Measurements from ENCODE around the gene RPP14. TPM values are rescaled to one million over a fixed set of nuclear protein-coding genes. Genes with fewer than 3 reads are reported as not detected.

The RPP14 gene
- total and polyA plus RNA-seq, 2 experiments from 2014 or later = 11.7 to 18.6 TPM

DNA sequence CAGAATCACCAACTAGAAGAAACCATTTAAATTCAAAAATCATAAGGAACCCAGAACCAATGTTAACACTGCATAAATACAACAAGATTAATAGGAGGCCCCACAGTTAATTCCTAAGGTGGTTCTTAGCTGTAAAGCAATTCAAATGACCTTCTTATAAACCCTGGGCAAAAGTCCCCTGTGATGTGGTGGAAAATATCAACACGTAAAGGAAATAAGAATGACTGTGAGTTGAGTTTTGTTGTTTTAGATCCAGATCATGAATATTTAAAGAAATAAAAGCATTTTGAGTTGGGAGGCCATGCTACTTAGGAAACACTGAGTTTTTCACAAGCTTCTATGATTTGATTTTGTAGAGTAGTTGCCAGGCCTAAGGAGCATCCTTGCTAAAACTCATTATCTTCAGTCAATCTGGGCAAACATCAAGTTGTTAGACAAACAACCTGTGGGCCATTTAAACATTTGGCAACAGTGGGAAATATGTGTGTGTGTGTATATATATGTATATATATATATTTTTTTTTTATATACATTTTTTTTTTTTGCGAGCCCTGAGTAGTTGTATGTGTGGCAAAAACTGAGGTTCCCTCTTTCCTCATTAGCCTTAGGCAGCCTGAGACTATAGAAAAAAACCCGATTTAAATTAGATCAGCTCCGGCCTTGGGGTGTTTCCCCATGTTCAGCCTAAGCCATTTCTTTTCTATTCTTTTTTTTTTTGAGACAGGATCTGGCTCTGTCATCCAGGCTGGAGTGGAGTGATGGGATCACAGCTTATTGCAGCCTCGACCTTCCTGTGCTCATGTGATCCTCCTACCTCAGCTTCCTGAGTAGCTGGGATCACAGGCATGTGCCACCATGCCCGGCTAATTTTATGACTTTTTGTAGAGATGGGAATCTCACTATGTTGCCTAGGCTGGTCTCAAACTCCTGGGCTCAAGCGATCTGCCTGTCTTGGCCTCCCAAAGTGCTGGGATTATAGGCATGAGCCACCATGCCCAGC, 18.6 kb downstream of the RPP14 start:
- no peaks in the 10 kb centered on the region for H3K36me3 ChIP-seq (ENCODE audit: insufficient read depth)
- H3K9me2 ChIP-seq (ENCODE audit: insufficient read depth) = no peaks in the 10 kb centered on the region
- no peaks in the 10 kb centered on the region for H3K9me3 Mint-ChIP-seq
- TF ChIP-seq, protein P1, sequence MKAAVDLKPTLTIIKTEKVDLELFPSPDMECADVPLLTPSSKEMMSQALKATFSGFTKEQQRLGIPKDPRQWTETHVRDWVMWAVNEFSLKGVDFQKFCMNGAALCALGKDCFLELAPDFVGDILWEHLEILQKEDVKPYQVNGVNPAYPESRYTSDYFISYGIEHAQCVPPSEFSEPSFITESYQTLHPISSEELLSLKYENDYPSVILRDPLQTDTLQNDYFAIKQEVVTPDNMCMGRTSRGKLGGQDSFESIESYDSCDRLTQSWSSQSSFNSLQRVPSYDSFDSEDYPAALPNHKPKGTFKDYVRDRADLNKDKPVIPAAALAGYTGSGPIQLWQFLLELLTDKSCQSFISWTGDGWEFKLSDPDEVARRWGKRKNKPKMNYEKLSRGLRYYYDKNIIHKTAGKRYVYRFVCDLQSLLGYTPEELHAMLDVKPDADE (IDR thresholded peaks at IDR 0.05) = no peak
- no peak for TF ChIP-seq NANOG (IDR thresholded peaks at IDR 0.05; ENCODE audit: borderline replicate concordance)
- TF ChIP-seq EZH2phosphoT487 (IDR thresholded peaks at IDR 0.05; ENCODE audit: unreplicated experiment) = no peak
- no peak for TF ChIP-seq JUNB (IDR thresholded peaks at IDR 0.05; ENCODE audit: unreplicated experiment)
- no peak overlapping the region for H3K4me2 ChIP-seq
- H3F3A ChIP-seq (replicated peaks; ENCODE audit: low read depth) = 0 out of 2 replicates have a peak, but pooled peaks cover 5% of the 10 kb centered on the region
- H3K4me1 ChIP-seq (ENCODE audit: insufficient read depth) = peaks cover 24% of the 10 kb centered on the region
- no peak overlapping the region for H3K4me3 ChIP-seq
- peak overlapping the region; percentile 40; the same call in 1 of the 2 replicates for H3K27ac ChIP-seq (ENCODE audit: low read depth)
- no peak overlapping the region for H3K4me3 Mint-ChIP-seq
- no peaks in the 10 kb centered on the region for H3K79me2 ChIP-seq (replicated peaks; ENCODE audit: insufficient read depth)
- H3K27me3 ChIP-seq (ENCODE audit: insufficient read depth) = no peaks in the 10 kb centered on the region
- peaks cover 6% of the 10 kb centered on the region; the same call in 2 of the 3 replicates for H3K36me3 Mint-ChIP-seq (ENCODE audit: low read depth)
- H3K27ac Mint-ChIP-seq = no peak overlapping the region; the same call in 1 of the 2 replicates
- no peak for DNase-seq (ENCODE audit: low spot score)
- peaks cover 30% of the 10 kb centered on the region for H3K4me1 Mint-ChIP-seq
- H2AFZ ChIP-seq = no peak overlapping the region
- peaks cover 11% of the 10 kb centered on the region for H3K27me3 Mint-ChIP-seq (ENCODE audit: insufficient read depth, low read depth, poor library complexity)
- no peaks in the 10 kb centered on the region; the same call in 1 of the 2 replicates for H4K20me1 ChIP-seq (replicated peaks; ENCODE audit: insufficient read depth)
- ATAC-seq = no peak

DNA sequence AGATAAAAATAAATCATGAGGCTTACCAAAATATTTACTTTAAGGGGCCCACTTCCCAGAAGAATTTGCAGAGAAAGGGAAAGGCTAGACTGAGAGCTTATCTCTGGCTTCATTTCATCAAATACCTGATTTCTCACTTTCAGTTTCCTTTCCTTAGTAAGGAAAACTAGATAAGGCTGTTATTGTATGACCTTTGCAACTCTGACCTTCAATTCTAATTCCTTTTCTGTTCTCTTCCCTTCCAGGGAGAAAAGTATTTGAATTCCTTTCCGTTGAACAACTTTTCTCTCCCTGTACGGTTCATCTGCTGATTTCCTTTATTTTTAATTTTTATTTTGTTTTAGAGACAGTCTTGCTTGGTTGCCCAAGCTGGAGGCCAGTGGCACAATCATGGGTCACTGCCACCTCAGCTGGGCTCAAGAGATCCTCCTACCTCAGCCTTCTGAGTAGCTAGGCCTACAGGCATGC, 19.5 kb downstream of the RPP14 start:
- Mint-ChIP-seq H3K9me3 (no peaks in the 10 kb centered on the region), H3K4me3 (no peak overlapping the region), H3K4me1 (peaks cover 30% of the 10 kb centered on the region), H3K27ac (no peak overlapping the region), H3K36me3 (ENCODE audit: low read depth) (peaks cover 2% of the 10 kb centered on the region; the same call in 2 of the 3 replicates), H3K27me3 (ENCODE audit: insufficient read depth, low read depth, poor library complexity) (peaks cover 10% of the 10 kb centered on the region)
- Histone ChIP-seq H3K9me2 (ENCODE audit: insufficient read depth) (no peaks in the 10 kb centered on the region), H3K27ac (ENCODE audit: low read depth) (peak overlapping the region; percentile 40; the same call in 1 of the 2 replicates), H3F3A (replicated peaks; ENCODE audit: low read depth) (0 out of 2 replicates have a peak, but pooled peaks cover 5% of the 10 kb centered on the region), H3K4me1 (ENCODE audit: insufficient read depth) (peaks cover 24% of the 10 kb centered on the region), H3K36me3 (ENCODE audit: insufficient read depth) (no peaks in the 10 kb centered on the region), H3K79me2 (replicated peaks; ENCODE audit: insufficient read depth) (no peaks in the 10 kb centered on the region), H4K20me1 (replicated peaks; ENCODE audit: insufficient read depth) (no peaks in the 10 kb centered on the region; the same call in 1 of the 2 replicates), H3K4me3 (no peak overlapping the region), H2AFZ (no peak overlapping the region), H3K4me2 (no peak overlapping the region), H3K27me3 (ENCODE audit: insufficient read depth) (no peaks in the 10 kb centered on the region)
- DNase-seq (ENCODE audit: low spot score) (no peak), ATAC-seq (no peak)
- TF ChIP-seq ZNF114 (CRISPR knock-in tag; IDR thresholded peaks at IDR 0.05) (no peak), ZNF331 (CRISPR knock-in tag; IDR thresholded peaks at IDR 0.05; ENCODE audit: low read depth) (no peak), JUNB (IDR thresholded peaks at IDR 0.05; ENCODE audit: unreplicated experiment) (no peak), NANOG (IDR thresholded peaks at IDR 0.05; ENCODE audit: borderline replicate concordance) (no peak)
- TF ChIP-seq, protein P2, sequence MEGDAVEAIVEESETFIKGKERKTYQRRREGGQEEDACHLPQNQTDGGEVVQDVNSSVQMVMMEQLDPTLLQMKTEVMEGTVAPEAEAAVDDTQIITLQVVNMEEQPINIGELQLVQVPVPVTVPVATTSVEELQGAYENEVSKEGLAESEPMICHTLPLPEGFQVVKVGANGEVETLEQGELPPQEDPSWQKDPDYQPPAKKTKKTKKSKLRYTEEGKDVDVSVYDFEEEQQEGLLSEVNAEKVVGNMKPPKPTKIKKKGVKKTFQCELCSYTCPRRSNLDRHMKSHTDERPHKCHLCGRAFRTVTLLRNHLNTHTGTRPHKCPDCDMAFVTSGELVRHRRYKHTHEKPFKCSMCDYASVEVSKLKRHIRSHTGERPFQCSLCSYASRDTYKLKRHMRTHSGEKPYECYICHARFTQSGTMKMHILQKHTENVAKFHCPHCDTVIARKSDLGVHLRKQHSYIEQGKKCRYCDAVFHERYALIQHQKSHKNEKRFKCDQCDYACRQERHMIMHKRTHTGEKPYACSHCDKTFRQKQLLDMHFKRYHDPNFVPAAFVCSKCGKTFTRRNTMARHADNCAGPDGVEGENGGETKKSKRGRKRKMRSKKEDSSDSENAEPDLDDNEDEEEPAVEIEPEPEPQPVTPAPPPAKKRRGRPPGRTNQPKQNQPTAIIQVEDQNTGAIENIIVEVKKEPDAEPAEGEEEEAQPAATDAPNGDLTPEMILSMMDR (conservative IDR thresholded peaks at IDR 0.05; ENCODE audit: low read depth in 2 of 2) = no peak
- TF ChIP-seq, protein P1 (IDR thresholded peaks at IDR 0.05) = no peak
- TF ChIP-seq, protein P3, sequence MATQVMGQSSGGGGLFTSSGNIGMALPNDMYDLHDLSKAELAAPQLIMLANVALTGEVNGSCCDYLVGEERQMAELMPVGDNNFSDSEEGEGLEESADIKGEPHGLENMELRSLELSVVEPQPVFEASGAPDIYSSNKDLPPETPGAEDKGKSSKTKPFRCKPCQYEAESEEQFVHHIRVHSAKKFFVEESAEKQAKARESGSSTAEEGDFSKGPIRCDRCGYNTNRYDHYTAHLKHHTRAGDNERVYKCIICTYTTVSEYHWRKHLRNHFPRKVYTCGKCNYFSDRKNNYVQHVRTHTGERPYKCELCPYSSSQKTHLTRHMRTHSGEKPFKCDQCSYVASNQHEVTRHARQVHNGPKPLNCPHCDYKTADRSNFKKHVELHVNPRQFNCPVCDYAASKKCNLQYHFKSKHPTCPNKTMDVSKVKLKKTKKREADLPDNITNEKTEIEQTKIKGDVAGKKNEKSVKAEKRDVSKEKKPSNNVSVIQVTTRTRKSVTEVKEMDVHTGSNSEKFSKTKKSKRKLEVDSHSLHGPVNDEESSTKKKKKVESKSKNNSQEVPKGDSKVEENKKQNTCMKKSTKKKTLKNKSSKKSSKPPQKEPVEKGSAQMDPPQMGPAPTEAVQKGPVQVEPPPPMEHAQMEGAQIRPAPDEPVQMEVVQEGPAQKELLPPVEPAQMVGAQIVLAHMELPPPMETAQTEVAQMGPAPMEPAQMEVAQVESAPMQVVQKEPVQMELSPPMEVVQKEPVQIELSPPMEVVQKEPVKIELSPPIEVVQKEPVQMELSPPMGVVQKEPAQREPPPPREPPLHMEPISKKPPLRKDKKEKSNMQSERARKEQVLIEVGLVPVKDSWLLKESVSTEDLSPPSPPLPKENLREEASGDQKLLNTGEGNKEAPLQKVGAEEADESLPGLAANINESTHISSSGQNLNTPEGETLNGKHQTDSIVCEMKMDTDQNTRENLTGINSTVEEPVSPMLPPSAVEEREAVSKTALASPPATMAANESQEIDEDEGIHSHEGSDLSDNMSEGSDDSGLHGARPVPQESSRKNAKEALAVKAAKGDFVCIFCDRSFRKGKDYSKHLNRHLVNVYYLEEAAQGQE (IDR thresholded peaks at IDR 0.05; ENCODE audit: unreplicated experiment) = no peak

Data from GM23338 (cell line).